ENCODE measurements around the gene INHBE. TPM values are rescaled to one million over a fixed set of nuclear protein-coding genes. Genes with fewer than 3 reads are reported as not detected.

The INHBE gene
- total and polyA plus RNA-seq, 4 donors: 17.6 to 181 (median 110) TPM

DNA sequence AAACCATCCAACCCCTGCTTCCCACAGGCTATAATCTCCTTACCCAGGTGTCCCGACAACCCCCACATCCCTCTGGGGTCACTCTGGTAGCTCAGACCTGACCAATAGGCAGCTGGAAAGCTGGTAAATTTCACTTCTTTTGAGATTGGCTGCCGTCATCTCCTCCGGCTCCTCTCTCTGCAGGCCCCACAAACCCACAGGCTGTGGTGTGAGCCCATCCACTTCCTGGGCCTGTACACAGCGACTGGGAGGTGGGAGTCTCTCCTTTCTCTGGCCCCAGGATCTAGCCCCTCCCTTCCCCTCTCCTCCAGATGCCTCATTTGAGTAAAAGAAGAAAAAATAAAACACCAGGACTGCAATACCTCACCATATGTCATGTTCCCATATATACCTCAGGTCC is 19.8 kb upstream of the INHBE start:
- H3K4me1 ChIP-seq (ENCODE audit: control insufficient read depth in 4 of 4, insufficient read depth in 4 of 4, low read length in 3 of 4): peaks cover 0 to 29% (median 13%) of the 10 kb centered on the region in 4 donors
- no peaks in the 10 kb centered on the region for H3K36me3 ChIP-seq (ENCODE audit: control insufficient read depth in 4 of 4, insufficient read depth in 3 of 4, low read depth in 1 of 4, low read length in 3 of 4)
- peak overlapping the region; percentile 68 to 86 (median 75) for H3K4me3 ChIP-seq (ENCODE audit: low read depth in 1 of 3, low read length in 3 of 3)
- TF ChIP-seq HNF4A (conservative IDR thresholded peaks at IDR 0.05) (no peak), RXRA (IDR thresholded peaks at IDR 0.05) (no peak), EGR1 (IDR thresholded peaks at IDR 0.05; ENCODE audit: low read depth in 2 of 2) (no peak), GABPA (IDR thresholded peaks at IDR 0.05 in 1 of 2, conservative IDR thresholded peaks at IDR 0.05 in 1 of 2) (no peak), FOXA2 (IDR thresholded peaks at IDR 0.05) (no peak), SP1 (IDR thresholded peaks at IDR 0.05) (no peak), ZBTB33 (IDR thresholded peaks at IDR 0.05) (no peak), RAD21 (IDR thresholded peaks at IDR 0.05) (no peak), JUND (IDR thresholded peaks at IDR 0.05) (no peak), CTCF (IDR thresholded peaks at IDR 0.05; ENCODE audit: low read depth, low read length, missing input control) (no peak)
- TF ChIP-seq, protein P1, sequence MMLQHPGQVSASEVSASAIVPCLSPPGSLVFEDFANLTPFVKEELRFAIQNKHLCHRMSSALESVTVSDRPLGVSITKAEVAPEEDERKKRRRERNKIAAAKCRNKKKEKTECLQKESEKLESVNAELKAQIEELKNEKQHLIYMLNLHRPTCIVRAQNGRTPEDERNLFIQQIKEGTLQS (IDR thresholded peaks at IDR 0.05): no peak
- TF ChIP-seq, protein P2, sequence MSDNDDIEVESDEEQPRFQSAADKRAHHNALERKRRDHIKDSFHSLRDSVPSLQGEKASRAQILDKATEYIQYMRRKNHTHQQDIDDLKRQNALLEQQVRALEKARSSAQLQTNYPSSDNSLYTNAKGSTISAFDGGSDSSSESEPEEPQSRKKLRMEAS (IDR thresholded peaks at IDR 0.05): no peak
- TF ChIP-seq, protein P3, sequence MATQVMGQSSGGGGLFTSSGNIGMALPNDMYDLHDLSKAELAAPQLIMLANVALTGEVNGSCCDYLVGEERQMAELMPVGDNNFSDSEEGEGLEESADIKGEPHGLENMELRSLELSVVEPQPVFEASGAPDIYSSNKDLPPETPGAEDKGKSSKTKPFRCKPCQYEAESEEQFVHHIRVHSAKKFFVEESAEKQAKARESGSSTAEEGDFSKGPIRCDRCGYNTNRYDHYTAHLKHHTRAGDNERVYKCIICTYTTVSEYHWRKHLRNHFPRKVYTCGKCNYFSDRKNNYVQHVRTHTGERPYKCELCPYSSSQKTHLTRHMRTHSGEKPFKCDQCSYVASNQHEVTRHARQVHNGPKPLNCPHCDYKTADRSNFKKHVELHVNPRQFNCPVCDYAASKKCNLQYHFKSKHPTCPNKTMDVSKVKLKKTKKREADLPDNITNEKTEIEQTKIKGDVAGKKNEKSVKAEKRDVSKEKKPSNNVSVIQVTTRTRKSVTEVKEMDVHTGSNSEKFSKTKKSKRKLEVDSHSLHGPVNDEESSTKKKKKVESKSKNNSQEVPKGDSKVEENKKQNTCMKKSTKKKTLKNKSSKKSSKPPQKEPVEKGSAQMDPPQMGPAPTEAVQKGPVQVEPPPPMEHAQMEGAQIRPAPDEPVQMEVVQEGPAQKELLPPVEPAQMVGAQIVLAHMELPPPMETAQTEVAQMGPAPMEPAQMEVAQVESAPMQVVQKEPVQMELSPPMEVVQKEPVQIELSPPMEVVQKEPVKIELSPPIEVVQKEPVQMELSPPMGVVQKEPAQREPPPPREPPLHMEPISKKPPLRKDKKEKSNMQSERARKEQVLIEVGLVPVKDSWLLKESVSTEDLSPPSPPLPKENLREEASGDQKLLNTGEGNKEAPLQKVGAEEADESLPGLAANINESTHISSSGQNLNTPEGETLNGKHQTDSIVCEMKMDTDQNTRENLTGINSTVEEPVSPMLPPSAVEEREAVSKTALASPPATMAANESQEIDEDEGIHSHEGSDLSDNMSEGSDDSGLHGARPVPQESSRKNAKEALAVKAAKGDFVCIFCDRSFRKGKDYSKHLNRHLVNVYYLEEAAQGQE (IDR thresholded peaks at IDR 0.05): no peak
- H3K9me3 ChIP-seq (ENCODE audit: control insufficient read depth in 4 of 4, low read length in 3 of 4): no peaks in the 10 kb centered on the region
- WGBS: 21% methylated on average over 4 of the region's 4 CpGs
- no peaks in the 10 kb centered on the region for H3K27me3 ChIP-seq (ENCODE audit: control insufficient read depth in 4 of 4, insufficient read depth in 4 of 4, low read length in 3 of 4)
- no peak for DNase-seq (ENCODE audit: low spot score)
- H3K27ac ChIP-seq (ENCODE audit: low read depth in 1 of 2, low read length in 2 of 2): peak overlapping the region; percentile 90 to 93
- peak overlapping the region; percentile 63 to 98 for H3K9ac ChIP-seq (ENCODE audit: low read depth in 1 of 2, low read length in 2 of 2)

DNA sequence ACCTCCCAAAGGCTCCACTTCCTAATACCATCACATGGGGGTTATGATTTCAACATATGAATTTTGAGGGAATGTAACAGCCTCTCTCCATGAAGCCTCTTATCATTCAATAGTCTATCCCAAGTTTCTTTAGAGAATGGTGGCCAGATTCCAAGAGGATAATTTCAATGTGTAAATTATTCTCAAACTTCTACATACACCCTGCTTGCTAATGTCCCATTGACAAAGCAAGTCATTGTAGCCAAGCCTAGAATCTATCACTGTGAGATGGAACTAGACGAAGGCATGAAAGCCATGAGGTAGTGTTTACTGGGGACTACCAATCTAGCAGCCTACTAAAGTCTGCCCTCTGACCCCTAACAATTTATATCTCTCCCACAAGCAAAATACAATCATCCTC is 16.7 kb upstream of the INHBE start:
- peak overlapping the region; percentile 31 to 50 (median 42) for H3K4me3 ChIP-seq (ENCODE audit: low read depth in 1 of 3, low read length in 3 of 3)
- H3K36me3 ChIP-seq (ENCODE audit: control insufficient read depth in 4 of 4, insufficient read depth in 3 of 4, low read depth in 1 of 4, low read length in 3 of 4): peaks cover 0 to 10% (median 2%) of the 10 kb centered on the region in 4 donors
- DNase-seq (ENCODE audit: low spot score): no peak
- peak overlapping the region; percentile 66 to 90 for H3K27ac ChIP-seq (ENCODE audit: low read depth in 1 of 2, low read length in 2 of 2)
- H3K9me3 ChIP-seq (ENCODE audit: control insufficient read depth in 4 of 4, low read length in 3 of 4): no peaks in the 10 kb centered on the region
- no peaks in the 10 kb centered on the region for H3K27me3 ChIP-seq (ENCODE audit: control insufficient read depth in 4 of 4, insufficient read depth in 4 of 4, low read length in 3 of 4)
- H3K9ac ChIP-seq (ENCODE audit: low read depth in 1 of 2, low read length in 2 of 2): peak overlapping the region in 1 of 2 donors; percentile 86
- 29% methylated on average over 1 of the region's 1 CpG for WGBS
- H3K4me1 ChIP-seq (ENCODE audit: control insufficient read depth in 4 of 4, insufficient read depth in 4 of 4, low read length in 3 of 4): peaks cover 0 to 28% (median 16%) of the 10 kb centered on the region in 4 donors
- no peak for TF ChIP-seq FOXA1 (IDR thresholded peaks at IDR 0.05)
- TF ChIP-seq RAD21 (IDR thresholded peaks at IDR 0.05): no peak
- no peak for TF ChIP-seq TAF1 (conservative IDR thresholded peaks at IDR 0.05)
- TF ChIP-seq FOXA2 (IDR thresholded peaks at IDR 0.05): no peak
- TF ChIP-seq GABPA (IDR thresholded peaks at IDR 0.05 in 1 of 2, conservative IDR thresholded peaks at IDR 0.05 in 1 of 2): no peak
- no peak for TF ChIP-seq JUND (IDR thresholded peaks at IDR 0.05)
- no peak for TF ChIP-seq RXRA (IDR thresholded peaks at IDR 0.05)
- TF ChIP-seq HNF4G (IDR thresholded peaks at IDR 0.05): no peak
- no peak for TF ChIP-seq HNF4A (conservative IDR thresholded peaks at IDR 0.05)
- TF ChIP-seq, protein P3 (IDR thresholded peaks at IDR 0.05): no peak
- TF ChIP-seq CTCF (IDR thresholded peaks at IDR 0.05; ENCODE audit: low read depth, low read length, missing input control): no peak
